ENCODE results near the gene TCP11L1. TPM values are rescaled to one million over a fixed set of nuclear protein-coding genes. Genes with fewer than 3 reads are reported as not detected.

The TCP11L1 gene
- 10.6 and 12.5 TPM in 2 replicates for total RNA-seq (2014; rRNA removed; shearing (Covaris generic))

DNA sequence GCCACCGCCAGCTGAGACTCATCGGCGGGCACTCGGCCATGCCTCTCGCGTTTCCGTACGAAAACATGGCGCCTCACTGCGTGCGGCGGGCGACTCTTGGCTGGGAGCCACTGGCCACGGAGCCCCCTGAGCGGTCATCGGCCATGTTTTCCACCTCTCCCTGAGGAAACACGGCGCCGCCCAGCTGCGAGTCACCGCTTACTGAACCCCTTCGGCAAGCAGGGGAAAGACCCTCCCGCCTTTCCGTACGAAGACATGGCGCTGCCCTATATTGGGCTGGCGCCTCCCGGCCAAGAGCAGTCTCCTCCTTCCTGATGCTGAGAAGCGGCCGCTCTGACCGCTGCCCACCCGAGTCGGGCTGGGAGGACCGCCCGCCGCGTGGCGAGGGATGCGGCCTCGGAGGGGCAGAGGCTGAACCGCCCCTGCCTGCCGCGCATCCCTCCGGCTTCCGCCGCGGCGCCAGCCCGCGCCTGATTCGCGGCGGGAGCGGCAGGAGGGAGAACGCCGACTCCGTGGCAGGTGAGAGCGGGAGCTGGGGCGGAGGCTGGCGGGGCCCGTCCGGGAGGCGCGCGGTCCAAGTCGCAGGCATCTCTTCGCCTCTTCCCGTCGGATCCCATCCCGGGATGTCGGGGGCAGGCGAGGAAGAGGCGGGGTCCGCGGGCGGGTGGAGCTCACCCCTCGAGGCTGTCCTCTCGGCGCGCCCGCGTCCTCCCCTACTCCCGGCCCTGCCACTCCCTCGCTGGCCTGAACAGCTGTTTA lies at the start of gene TCP11L1:
TSS of gene TCP11L1 (plus strand) at position 299 of the 759 bp plus-strand sequence. CDS start 4,202 bp downstream, outside the sequence.
- peak; percentile 91 for DNase-seq (ENCODE audit: low spot score)

DNA sequence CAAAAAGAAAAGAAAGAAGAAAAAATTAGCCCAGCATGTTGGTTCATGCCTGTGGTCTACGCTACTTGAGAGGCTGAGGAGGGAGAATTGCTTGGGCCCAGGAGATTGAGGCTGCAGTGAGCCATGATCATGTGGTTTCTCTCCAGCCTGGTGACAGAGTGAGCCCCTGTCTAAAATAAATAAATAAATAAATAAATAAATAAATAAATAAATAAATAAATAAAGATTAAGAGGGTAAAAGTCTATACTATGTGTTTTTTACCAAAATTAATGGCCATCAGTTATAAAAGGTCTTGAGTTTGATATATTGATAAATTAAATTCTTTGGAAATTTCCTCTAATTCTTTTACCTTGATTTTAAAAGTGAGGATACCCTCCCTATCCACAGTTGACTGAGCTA lies 48.9 kb upstream of the TCP11L1 start:
- DNase-seq (ENCODE audit: low spot score), result no peak

DNA sequence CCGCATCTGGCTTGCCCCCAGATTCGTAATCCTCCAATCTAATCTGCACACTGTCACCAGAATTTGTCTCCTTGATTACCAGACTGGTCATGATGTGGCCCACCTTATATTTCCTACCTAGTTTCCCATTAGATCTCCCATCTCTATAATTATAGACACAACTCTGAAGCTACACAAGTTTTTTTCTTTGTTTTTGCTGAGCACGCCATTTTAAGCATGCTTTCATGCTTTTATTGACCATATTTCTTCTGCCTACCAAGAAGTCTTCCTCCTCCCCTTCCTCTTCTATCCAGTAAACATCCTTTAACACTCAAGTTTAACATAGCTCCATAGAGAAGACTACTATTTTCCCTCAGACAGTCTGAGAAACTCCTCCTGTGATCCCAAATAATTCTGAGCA lies 47.9 kb upstream of the TCP11L1 start:
- DNase-seq (ENCODE audit: low spot score), result no peak

GRCh38 chr11:32991898-32992297 lies 47.5 kb upstream of the TCP11L1 start:
- no peak for DNase-seq (ENCODE audit: low spot score)

DNA sequence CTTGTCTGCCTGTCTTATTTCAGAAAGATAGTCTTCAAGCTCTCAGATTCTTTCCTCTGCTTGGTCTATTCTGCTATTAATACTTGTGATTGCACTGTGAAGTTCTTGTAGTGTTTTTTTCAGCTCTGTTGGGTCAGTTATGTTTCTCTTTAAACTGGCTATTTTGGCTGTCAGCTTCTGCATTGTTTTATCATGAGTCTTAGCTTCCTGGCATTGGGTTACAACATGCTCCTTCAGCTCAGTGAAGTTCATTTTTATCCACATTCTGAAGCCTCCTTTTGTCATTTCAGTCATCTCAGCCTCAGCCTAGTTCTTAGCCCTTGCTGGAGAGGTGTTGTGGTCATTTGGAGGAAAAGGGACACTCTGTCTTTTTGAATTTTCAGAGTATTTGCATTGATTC lies 39.2 kb upstream of the TCP11L1 start:
- DNase-seq (ENCODE audit: low spot score), result no peak

- DNase-seq (ENCODE audit: low spot score), result no peak
Measured at GRCh38 chr11:33001281-33001680, 38.1 kb upstream of the TCP11L1 start.

- DNase-seq (ENCODE audit: low spot score), result no peak
Measured at GRCh38 chr11:33001751-33002542, 37.4 kb upstream of the TCP11L1 start.

GRCh38 chr11:33005175-33005574 lies 34.2 kb upstream of the TCP11L1 start:
- no peak for DNase-seq (ENCODE audit: low spot score)

DNA sequence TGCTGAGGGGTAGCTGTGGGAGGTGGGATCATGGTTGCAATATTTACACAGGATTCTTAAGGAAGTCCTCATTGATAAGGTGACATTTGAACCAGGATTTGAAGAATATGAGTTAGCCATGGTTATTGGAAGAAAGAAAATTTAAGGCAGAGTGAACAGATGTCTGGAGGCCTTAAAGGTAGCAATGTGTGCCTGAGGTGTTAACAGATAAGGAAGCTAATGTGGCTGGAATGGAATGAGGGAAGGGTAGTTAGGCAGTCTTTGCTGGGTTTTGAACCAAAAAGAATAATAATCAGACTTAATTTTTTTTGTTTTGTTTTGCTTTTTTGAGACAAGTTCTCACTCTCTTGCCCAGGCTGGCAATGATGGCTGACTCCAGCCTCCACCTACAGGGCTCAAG lies 33.4 kb upstream of the TCP11L1 start:
- DNase-seq (ENCODE audit: low spot score), result no peak

DNA sequence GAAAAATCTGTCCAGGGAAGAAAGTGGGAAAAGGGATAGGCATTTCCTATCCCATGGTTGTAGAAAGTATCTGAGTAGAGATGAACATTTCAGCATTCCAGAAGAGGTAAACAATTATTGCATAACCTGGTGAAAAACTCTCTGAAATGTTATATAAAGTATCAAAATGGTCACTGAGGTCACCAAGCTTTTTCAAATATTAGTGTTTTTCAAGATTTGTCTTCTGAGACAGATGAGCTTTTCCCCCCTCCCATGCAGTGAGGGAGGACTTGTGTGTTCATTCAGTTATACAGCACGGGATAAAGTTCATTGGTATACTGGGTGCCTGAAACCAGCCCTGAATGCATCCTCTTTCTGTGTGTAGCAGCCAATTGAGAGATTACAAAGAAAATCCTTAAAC lies 25.6 kb upstream of the TCP11L1 start:
- DNase-seq (ENCODE audit: low spot score), result no peak

DNA sequence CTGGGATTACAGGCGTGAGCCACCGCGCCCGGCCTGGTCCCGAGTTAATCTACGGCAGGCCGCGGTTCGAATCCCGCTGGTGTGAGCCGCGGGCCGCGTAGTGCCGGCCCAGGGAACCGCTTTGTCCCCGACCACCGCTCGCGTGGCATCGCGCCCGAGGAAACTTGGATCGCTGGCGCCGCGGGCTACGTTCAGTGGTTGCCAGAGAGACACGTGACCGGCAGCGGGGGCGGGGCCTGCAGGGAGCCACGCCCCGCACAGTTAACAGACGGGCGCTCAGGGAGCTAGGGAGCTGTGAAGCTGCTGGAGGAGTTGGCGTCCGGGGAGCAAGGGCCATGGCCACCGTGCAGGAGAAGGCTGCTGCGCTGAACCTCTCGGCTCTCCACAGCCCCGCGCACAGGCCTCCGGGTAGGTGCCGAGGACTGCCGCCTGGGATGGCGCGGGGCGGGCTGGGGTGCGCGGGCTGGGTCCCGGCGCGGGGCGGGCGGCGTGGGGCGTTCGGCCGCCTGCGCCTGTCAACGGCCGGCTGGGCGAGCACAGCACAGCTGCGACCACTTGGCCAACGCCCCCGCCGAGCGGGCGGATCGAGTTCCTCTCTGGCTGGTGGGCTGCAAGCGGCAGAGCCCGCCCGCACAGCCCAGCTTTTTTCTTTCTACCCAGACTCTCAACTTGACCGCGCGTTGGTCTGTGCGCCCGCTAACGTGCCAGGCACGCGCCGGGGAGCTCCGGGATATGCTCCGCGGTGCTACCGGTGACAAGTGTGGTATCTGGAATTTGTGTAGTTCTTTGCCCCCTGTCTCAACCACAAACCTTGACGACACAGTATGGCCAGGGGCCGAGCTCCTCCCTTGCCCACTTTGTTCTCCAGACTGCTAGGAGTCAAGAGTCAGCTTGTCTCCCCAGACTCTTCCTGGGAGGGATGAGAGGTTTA lies 23.5 kb upstream of the TCP11L1 start, which contains the start of gene DEPDC7:
TSS of gene DEPDC7 (plus strand) at position 258 of the 931 bp plus-strand sequence. CDS start at position 336, 78 bp downstream.
- peak; percentile 79 for DNase-seq (ENCODE audit: low spot score)

DNA sequence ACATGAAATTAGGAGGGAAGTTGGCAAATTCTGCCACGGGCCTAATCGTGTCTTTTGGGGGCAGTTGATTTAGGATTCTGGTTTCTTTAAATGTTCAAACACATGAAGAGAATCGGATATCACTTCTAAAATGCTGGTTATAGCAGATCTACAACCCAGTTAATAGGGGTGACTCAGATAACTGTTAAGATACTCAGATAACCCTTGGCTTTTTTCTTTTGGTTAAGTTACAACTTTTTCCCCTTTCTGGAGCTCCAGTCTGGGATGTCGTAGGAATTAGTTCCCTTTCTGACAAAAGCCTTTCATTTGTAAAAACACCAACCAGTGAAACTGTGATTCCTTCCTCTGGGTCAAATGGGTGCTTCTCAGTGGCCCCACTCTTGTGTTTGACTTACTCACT lies 22.7 kb upstream of the TCP11L1 start:
- no peak for DNase-seq (ENCODE audit: low spot score)

DNA sequence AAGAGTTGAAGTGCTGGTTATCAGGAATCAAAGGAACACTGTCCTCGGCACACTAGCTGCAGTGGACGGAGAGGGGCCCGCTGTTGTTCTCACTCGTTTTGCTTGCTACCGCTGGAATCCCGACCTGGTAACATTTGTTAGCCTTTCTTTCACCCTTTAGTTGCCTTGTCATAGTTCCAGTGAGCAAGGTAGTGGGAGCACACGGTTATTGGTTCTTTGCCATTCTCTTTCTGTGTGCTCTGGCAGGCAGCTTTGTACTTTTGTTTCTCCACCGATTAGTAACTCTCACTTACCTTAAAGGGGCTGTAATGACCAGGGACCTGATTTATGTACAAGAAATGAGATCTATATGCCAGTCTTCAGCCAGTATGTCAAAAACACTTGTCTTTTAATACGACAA lies 21.9 kb upstream of the TCP11L1 start:
- DNase-seq (ENCODE audit: low spot score), result no peak

GRCh38 chr11:33017965-33018364 lies 21.4 kb upstream of the TCP11L1 start:
- DNase-seq (ENCODE audit: low spot score), result no peak

DNA sequence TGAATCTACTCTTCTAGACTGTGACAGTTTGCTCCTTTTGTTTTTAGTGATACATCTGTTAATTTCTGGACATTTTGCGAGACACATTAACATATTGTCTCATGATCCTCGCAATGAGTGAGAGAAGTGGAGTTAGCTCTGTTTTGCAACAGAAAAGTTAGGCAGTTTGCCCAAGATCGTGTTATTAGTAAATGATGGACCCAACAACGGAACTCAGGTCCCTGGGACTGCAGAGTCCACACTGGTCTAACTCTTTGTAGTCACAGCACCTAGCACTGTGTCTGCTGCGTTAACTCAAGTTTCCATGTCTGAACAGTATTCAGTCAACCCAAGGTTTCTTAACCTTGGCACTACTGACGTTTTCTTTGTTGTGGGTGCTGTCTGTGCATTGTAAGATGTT lies 20.5 kb upstream of the TCP11L1 start:
- DNase-seq (ENCODE audit: low spot score), result no peak

GRCh38 chr11:33021501-33021900 lies 17.9 kb upstream of the TCP11L1 start:
- no peak for DNase-seq (ENCODE audit: low spot score)

GRCh38 chr11:33021937-33022336 lies 17.4 kb upstream of the TCP11L1 start:
- no peak for DNase-seq (ENCODE audit: low spot score)

DNA sequence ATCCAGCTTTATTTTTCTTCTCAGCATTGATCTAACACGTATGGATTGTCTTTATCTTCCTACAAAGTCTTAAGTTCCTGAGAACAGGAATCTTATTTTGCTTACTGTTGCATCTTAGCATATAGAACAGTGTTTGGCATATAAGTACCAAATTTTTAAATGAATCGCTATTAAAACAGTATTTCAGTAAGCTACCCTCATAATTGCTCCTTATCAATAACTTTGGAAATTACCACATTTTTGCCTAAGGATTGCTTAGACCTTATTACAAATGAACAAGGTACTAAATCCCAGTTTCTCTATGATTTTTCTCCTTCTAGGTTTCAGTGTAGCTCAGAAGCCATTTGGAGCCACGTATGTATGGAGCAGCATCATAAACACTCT lies 14.0 kb upstream of the TCP11L1 start:
- no peak for DNase-seq (ENCODE audit: low spot score)

DNA sequence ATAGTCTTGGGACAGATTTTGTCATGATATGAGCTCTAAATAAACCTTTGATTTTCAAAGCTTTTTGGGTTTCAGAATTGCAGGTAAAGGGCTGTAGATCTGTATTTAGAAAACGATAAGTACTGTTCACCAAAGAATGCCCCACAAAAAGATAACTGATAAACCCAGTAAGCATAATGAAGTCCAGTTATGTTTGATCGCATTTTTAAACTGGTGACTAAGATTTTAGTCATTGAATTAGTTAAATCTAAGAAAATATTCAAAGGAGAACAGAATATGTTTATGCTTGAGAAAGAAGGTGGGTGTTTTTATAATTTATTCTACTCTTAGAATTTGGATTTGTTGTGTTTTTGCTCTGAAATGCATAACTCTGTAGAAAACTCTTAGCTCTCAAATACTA lies 12.1 kb upstream of the TCP11L1 start:
- no peak for DNase-seq (ENCODE audit: low spot score)

GRCh38 chr11:33027846-33028536 lies 11.4 kb upstream of the TCP11L1 start:
- no peak for DNase-seq (ENCODE audit: low spot score)

DNA sequence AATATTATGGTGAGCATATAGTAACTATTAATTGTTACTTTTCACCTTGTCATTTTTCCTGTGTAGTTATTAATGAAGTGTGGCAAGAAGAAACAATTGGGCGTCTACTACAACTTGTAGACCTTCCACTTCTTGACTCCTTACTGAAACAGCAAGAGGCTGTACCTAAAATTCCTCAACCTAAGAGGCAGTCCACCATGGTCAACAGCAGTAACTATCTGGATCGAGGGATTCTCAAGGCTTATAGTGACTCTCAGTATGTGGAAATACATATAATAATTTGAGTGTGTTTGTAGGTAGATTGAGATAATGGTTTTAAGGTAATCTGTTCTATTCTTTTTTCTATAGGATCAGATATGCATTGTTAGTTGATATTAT lies 10.8 kb upstream of the TCP11L1 start:
- no peak for DNase-seq (ENCODE audit: low spot score)
